Vagina (tissue), 2 donors: ENCODE results near the gene METTL2A.
"Not testable (repeated sequence)": the region's sequence is repeated elsewhere in the genome, so short reads cannot be mapped to it uniquely, and the experiment has no call there.

Experiments
- POLR2A ChIP-seq, 2 donors: fragments of 450-650 bp; IDR thresholded peaks; one replicate each; pipeline ENCODE4 v1.6.1; 2017; ENCODE audit warnings: antibody characterized with exemption in 2 of 2, mild to moderate bottlenecking in 2 of 2, moderate library complexity in 2 of 2
- POLR2AphosphoS5 ChIP-seq, 2 donors: sonication (generic); formaldehyde crosslinking; IDR thresholded peaks; one replicate each; pipeline ENCODE4 v1.9.0; 2017; ENCODE audit warnings: antibody characterized with exemption in 2 of 2, mild to moderate bottlenecking in 2 of 2, low read depth in 1 of 2; ENCODE audit not compliant: insufficient read depth in 1 of 2
- TF ChIP-seq, protein P1 (sequence below), 3 experiments: fragments of 450-650 bp in 2 of 3; fragments of 200-600 bp in 1 of 3; sonication (generic) in 1 of 3; IDR thresholded peaks; one replicate each; pipeline ENCODE4 v1.5.1; 2017 to 2019; ENCODE audit warnings: antibody characterized with exemption in 3 of 3, mild to moderate bottlenecking in 2 of 3, moderate library complexity in 2 of 3

DNA sequence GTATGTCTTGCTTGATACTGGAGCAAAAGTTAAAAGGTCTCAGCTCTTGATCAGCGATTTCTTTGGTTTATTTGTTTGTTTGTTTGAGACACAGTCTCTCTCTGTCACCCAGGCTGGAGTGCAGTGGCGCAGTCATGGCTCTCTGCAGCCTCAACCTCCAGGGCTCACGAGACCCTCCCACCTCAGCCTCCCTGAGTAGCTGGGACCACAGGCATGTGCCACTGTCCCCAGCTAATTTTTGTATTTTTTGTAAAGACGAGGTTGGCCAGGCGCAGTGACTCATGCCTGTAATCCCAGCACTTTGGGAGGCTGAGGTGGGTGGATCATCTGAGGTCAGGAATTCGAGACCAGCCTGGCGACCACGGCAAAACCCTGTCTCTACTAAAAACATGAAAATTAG is 75.1 kb downstream of the METTL2A start:
- TF ChIP-seq, protein P1, sequence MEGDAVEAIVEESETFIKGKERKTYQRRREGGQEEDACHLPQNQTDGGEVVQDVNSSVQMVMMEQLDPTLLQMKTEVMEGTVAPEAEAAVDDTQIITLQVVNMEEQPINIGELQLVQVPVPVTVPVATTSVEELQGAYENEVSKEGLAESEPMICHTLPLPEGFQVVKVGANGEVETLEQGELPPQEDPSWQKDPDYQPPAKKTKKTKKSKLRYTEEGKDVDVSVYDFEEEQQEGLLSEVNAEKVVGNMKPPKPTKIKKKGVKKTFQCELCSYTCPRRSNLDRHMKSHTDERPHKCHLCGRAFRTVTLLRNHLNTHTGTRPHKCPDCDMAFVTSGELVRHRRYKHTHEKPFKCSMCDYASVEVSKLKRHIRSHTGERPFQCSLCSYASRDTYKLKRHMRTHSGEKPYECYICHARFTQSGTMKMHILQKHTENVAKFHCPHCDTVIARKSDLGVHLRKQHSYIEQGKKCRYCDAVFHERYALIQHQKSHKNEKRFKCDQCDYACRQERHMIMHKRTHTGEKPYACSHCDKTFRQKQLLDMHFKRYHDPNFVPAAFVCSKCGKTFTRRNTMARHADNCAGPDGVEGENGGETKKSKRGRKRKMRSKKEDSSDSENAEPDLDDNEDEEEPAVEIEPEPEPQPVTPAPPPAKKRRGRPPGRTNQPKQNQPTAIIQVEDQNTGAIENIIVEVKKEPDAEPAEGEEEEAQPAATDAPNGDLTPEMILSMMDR (IDR thresholded peaks at IDR 0.05), result not testable (repeated sequence)
- not testable (repeated sequence) for TF ChIP-seq POLR2AphosphoS5 (IDR thresholded peaks at IDR 0.05; ENCODE audit: insufficient read depth in 1 of 2, low read depth in 1 of 2); POLR2A (IDR thresholded peaks at IDR 0.05)
